RWPE1 (cell line): ENCODE measurements around the gene PAGE3.

Source experiments
- CTCF ChIA-PET: fragments of 350-600 bp; sonication (Branson Sonifier 250); formaldehyde crosslinking; extraction: SDS; loops from one replicate; lab custom pipeline; 2021; lab: Yijun Ruan, JAX
- POLR2A ChIA-PET: fragments of 400-600 bp; formaldehyde crosslinking; extraction: SDS; loops from one replicate; lab custom pipeline; 2020; ENCODE audit warnings: antibody characterized with exemption; ENCODE audit not compliant: low non-redundant PET; lab: Yijun Ruan, JAX
- DNase-seq: peaks from one replicate; pipeline ENCODE4 v3.0.0; 2012; ENCODE audit warnings: low spot score
- H3K27ac ChIP-seq: fragments of 450-650 bp; 2 replicates; pipeline ENCODE4 v1.5.1; 2017
- TF ChIP-seq, protein P1 (sequence below): fragments of 450-650 bp; conservative IDR thresholded peaks from 2 replicates; pipeline ENCODE4 v1.5.1; 2017; ENCODE audit warnings: low read depth, mild to moderate bottlenecking

PAGE3 gene

GRCh38 chrX:55240788-55241340 lies 23.9 kb downstream of the PAGE3 start:
- TF ChIP-seq, protein P1, sequence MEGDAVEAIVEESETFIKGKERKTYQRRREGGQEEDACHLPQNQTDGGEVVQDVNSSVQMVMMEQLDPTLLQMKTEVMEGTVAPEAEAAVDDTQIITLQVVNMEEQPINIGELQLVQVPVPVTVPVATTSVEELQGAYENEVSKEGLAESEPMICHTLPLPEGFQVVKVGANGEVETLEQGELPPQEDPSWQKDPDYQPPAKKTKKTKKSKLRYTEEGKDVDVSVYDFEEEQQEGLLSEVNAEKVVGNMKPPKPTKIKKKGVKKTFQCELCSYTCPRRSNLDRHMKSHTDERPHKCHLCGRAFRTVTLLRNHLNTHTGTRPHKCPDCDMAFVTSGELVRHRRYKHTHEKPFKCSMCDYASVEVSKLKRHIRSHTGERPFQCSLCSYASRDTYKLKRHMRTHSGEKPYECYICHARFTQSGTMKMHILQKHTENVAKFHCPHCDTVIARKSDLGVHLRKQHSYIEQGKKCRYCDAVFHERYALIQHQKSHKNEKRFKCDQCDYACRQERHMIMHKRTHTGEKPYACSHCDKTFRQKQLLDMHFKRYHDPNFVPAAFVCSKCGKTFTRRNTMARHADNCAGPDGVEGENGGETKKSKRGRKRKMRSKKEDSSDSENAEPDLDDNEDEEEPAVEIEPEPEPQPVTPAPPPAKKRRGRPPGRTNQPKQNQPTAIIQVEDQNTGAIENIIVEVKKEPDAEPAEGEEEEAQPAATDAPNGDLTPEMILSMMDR = no peak
- no peak overlapping the region for H3K27ac ChIP-seq
- no peak for DNase-seq
- CTCF ChIA-PET = no interaction called here
- POLR2A ChIA-PET = no interaction called here

GRCh38 chrX:55220119-55220794 lies 44.5 kb downstream of the PAGE3 start, which contains the start of gene PAGE5:
TSS of gene PAGE5 (plus strand) at chrX:55220346. CDS start at chrX:55221383, 1,037 bp downstream.
- TF ChIP-seq, protein P1 = no peak
- H3K27ac ChIP-seq = no peak within 1 kb of the TSS
- DNase-seq = no peak
- ChIA-PET CTCF (no interaction called here), POLR2A (no interaction called here)

DNA sequence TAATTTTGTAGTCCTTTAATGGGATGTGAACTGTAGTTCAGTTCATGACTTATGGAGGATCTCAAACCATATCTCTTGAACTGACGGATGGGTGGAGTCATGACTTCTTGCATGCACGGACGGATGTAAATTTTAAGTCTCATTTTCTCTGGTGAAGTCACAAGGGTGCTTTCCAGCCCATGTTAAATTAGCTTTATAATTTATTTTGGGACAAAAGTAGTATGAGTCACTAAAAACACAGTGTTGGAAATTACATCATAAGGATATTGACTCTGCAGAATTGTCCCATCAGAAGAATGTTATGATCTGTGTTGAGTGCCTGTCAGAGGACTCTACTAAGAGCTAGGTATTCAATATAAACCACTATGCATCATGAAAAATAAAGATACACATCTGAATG lies 51.3 kb downstream of the PAGE3 start:
- CTCF ChIA-PET = no interaction called here
- POLR2A ChIA-PET = no interaction called here
- TF ChIP-seq, protein P1 = no peak
- H3K27ac ChIP-seq = no peak overlapping the region
- DNase-seq = no peak

DNA sequence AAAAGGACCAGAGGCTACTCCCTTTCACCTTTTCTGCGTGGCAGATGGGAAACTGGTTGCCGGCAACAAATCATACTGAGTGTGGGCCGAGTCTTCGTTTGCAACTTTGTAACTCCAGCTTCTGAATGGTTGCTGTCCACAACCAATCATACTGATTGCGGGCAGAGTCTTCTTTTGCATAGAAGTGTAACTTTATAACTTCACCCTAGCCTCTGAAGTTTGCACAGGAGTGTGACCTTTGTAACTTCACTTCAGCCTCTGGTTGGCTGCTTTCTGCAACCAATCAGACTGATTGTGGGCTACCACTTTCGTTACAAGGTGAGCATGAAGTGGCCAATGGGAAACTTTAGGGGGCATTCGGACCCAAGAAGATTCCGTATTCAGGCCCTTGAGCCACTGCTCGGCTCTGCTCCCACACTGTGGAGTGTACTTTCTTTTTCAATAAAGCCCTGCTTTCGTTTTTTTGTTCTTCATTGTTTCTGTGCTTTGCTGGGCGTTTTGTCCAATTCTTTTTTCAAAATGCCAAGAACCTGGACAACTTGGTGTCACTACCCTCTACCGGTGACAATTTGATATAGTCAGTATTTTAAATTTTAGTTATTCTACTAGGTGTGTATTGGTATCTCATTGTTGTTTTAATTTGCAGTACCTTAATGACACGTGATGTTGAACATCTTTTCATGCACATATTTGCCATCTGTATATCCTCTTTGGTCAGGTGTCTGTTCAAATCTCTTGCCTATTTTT lies 53.6 kb downstream of the PAGE3 start:
- H3K27ac ChIP-seq = no peak overlapping the region
- ChIA-PET CTCF (no interaction called here), POLR2A (no interaction called here)
- DNase-seq = no peak
- TF ChIP-seq, protein P1 = no peak
